Astrocyte (in vitro differentiated cells and primary cell): Measurements from ENCODE around the gene FAM13A. TPM values are rescaled to one million over a fixed set of nuclear protein-coding genes. Genes with fewer than 3 reads are reported as not detected.

Source experiments
- DNase-seq: peaks from one replicate; pipeline ENCODE4 v3.0.0-alpha.2; 2010; ENCODE audit warnings: low read depth
- FAIRE-seq: peaks from 2 replicates; lab custom pipeline; 2011; peaks lifted over from hg19 to GRCh38; lab: Jason Lieb, UNC
- H2AFZ ChIP-seq: 2 replicates; pipeline ENCODE4 v1.6.0; 2012; ENCODE audit warnings: low read depth, low read length, inconsistent platforms
- H3K27ac ChIP-seq: 2 replicates; pipeline ENCODE4 v1.5.1; 2011; ENCODE audit warnings: low read depth, low read length, inconsistent platforms
- H3K27me3 ChIP-seq: 2 replicates; pipeline ENCODE4 v1.6.0; 2011; ENCODE audit warnings: low read length, inconsistent platforms; ENCODE audit not compliant: insufficient read depth
- H3K36me3 ChIP-seq: 2 replicates; pipeline ENCODE4 v1.5.1; 2011; ENCODE audit warnings: low read length, inconsistent platforms; ENCODE audit not compliant: insufficient read depth
- H3K4me1 ChIP-seq: 2 replicates; pipeline ENCODE4 v1.5.1; 2011; ENCODE audit warnings: low read length, inconsistent platforms; ENCODE audit not compliant: insufficient read depth
- H3K4me2 ChIP-seq: 2 replicates; pipeline ENCODE4 v1.6.0; 2012; ENCODE audit warnings: low read length, inconsistent platforms
- H3K4me3 ChIP-seq: 2 replicates; pipeline ENCODE4 v1.5.1; 2011; ENCODE audit warnings: low read depth, mild to moderate bottlenecking, low read length, inconsistent platforms; ENCODE audit not compliant: insufficient read depth
- H3K79me2 ChIP-seq: 2 replicates; pipeline ENCODE4 v1.6.0; 2012; ENCODE audit warnings: mild to moderate bottlenecking, low read length, inconsistent platforms; ENCODE audit not compliant: insufficient read depth
- H3K9ac ChIP-seq: 2 replicates; pipeline ENCODE4 v1.6.0; 2012; ENCODE audit warnings: mild to moderate bottlenecking, low read length, inconsistent platforms
- H3K9me3 ChIP-seq: 2 replicates; pipeline ENCODE4 v1.5.1; 2012; ENCODE audit warnings: low read depth, mild to moderate bottlenecking, low read length, inconsistent platforms; ENCODE audit not compliant: insufficient read depth
- H4K20me1 ChIP-seq: 2 replicates; pipeline ENCODE4 v1.6.0; 2012; ENCODE audit warnings: low read length, inconsistent platforms; ENCODE audit not compliant: insufficient read depth
- H3K27ac Mint-ChIP-seq: one replicate; pipeline ENCODE4 v1.8.0; 2021; ENCODE audit warnings: mild to moderate bottlenecking, mixed read lengths; ENCODE audit not compliant: unreplicated experiment
- H3K27me3 Mint-ChIP-seq: one replicate; pipeline ENCODE4 v1.8.0; 2021; ENCODE audit warnings: low read depth, mixed read lengths; ENCODE audit not compliant: unreplicated experiment
- H3K36me3 Mint-ChIP-seq: one replicate; pipeline ENCODE4 v1.8.0; 2021; ENCODE audit warnings: low read depth, mixed read lengths; ENCODE audit not compliant: unreplicated experiment
- H3K4me1 Mint-ChIP-seq: one replicate; pipeline ENCODE4 v1.8.0; 2021; ENCODE audit warnings: low read depth, mixed read lengths; ENCODE audit not compliant: unreplicated experiment
- H3K4me3 Mint-ChIP-seq: one replicate; pipeline ENCODE4 v1.8.0; 2021; ENCODE audit warnings: mild to moderate bottlenecking, moderate library complexity, mixed read lengths; ENCODE audit not compliant: unreplicated experiment
- H3K9me3 Mint-ChIP-seq: one replicate; pipeline ENCODE4 v1.8.0; 2021; ENCODE audit warnings: mild to moderate bottlenecking, mixed read lengths; ENCODE audit not compliant: unreplicated experiment
- CTCF ChIP-seq: IDR thresholded peaks from 2 replicates; pipeline ENCODE4 v1.5.1; 2011; ENCODE audit warnings: low read depth, mild to moderate bottlenecking, inconsistent platforms, low read length, moderate library complexity; ENCODE audit not compliant: insufficient read depth
- EZH2 ChIP-seq: IDR thresholded peaks from 2 replicates; pipeline ENCODE4 v1.6.1; 2012; ENCODE audit warnings: mild to moderate bottlenecking, low read length, inconsistent platforms; ENCODE audit not compliant: insufficient read depth
- total RNA-seq: library from RNA; stranded (reverse); gene quantifications from 2 replicates; pipeline ENCODE4 v1.2.1, GENCODE V29; 2021

The FAM13A gene
- total RNA-seq, 1 donor from 2014 or later, result 12.0 TPM

GRCh38 chr4:88752754-88753153 is 304.2 kb downstream of the FAM13A start:
- no peak for FAIRE-seq
- no peaks in the 10 kb centered on the region for H3K9me3 Mint-ChIP-seq

DNA sequence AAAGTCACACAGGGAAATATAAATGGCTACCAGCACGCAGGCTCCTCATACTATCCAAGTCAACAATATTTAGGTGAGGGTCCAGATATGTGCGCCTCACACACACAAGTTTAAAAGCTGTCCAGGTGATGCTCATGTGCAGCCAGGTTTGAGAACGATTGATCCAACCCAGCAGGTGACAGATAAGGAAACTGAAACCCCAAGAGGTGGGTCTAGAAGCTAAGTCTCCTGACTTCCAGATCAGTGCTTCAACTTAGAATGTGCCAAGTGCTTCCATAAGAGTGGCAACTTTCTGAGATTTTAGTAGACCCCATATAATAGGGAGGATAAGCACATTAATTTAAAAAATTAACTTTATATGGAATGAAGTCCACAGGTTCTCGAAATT is 304.9 kb downstream of the FAM13A start:
- Mint-ChIP-seq H3K4me3 (no peak overlapping the region), H3K4me1 (no peaks in the 10 kb centered on the region), H3K27ac (no peak overlapping the region), H3K9me3 (no peaks in the 10 kb centered on the region), H3K36me3 (peaks cover 27% of the 10 kb centered on the region), H3K27me3 (no peaks in the 10 kb centered on the region)
- Histone ChIP-seq H3K79me2 (no peaks in the 10 kb centered on the region), H3K4me1 (no peaks in the 10 kb centered on the region), H3K4me3 (no peak overlapping the region), H3K4me2 (no peak overlapping the region), H2AFZ (no peak overlapping the region), H3K9me3 (no peaks in the 10 kb centered on the region), H3K27ac (no peak overlapping the region), H3K36me3 (peaks cover 15% of the 10 kb centered on the region), H3K27me3 (no peaks in the 10 kb centered on the region), H4K20me1 (no peaks in the 10 kb centered on the region), H3K9ac (no peak overlapping the region)
- DNase-seq (no peak), FAIRE-seq (no peak)
- TF ChIP-seq CTCF, result no peak
- no peak for TF ChIP-seq EZH2

More at GRCh38 chr4:88752754-88753153, 304.2 kb downstream of the FAM13A start:
- no peaks in the 10 kb centered on the region for H3K27me3 ChIP-seq
- no peaks in the 10 kb centered on the region for H3K79me2 ChIP-seq
- H3K27ac ChIP-seq, result no peak overlapping the region
- Mint-ChIP-seq H3K36me3 (peaks cover 23% of the 10 kb centered on the region), H3K4me1 (no peaks in the 10 kb centered on the region), H3K4me3 (no peak overlapping the region), H3K27ac (no peak overlapping the region), H3K27me3 (no peaks in the 10 kb centered on the region)
- DNase-seq, result no peak
- TF ChIP-seq CTCF (no peak), EZH2 (no peak)
- no peak overlapping the region for H2AFZ ChIP-seq
- H3K4me1 ChIP-seq, result peaks cover 2% of the 10 kb centered on the region
- no peak overlapping the region for H3K4me3 ChIP-seq
- H4K20me1 ChIP-seq, result no peaks in the 10 kb centered on the region
- H3K9ac ChIP-seq, result no peak overlapping the region
- H3K4me2 ChIP-seq, result no peak overlapping the region
- peaks cover 10% of the 10 kb centered on the region for H3K36me3 ChIP-seq
- no peaks in the 10 kb centered on the region for H3K9me3 ChIP-seq

- no peaks in the 10 kb centered on the region for H3K27me3 ChIP-seq
- no peak overlapping the region for H3K9ac ChIP-seq
- peaks cover 27% of the 10 kb centered on the region for H3K36me3 Mint-ChIP-seq
- TF ChIP-seq CTCF, result no peak
- TF ChIP-seq EZH2, result no peak
- H3K9me3 ChIP-seq, result no peaks in the 10 kb centered on the region
- H3K27me3 Mint-ChIP-seq, result no peaks in the 10 kb centered on the region
- no peak overlapping the region for H2AFZ ChIP-seq
- H3K4me1 Mint-ChIP-seq, result no peaks in the 10 kb centered on the region
- H3K27ac ChIP-seq, result no peak overlapping the region
- peaks cover 16% of the 10 kb centered on the region for H3K36me3 ChIP-seq
- FAIRE-seq (no peak), DNase-seq (peak; percentile 30)
- H3K27ac Mint-ChIP-seq, result no peak overlapping the region
- H3K4me2 ChIP-seq, result no peak overlapping the region
- H3K9me3 Mint-ChIP-seq, result no peaks in the 10 kb centered on the region
- no peaks in the 10 kb centered on the region for H3K79me2 ChIP-seq
- H3K4me3 ChIP-seq, result no peak overlapping the region
- H3K4me3 Mint-ChIP-seq, result no peak overlapping the region
- no peaks in the 10 kb centered on the region for H3K4me1 ChIP-seq
- no peaks in the 10 kb centered on the region for H4K20me1 ChIP-seq
Measured at GRCh38 chr4:88751258-88752075, 305.5 kb downstream of the FAM13A start.
